ENCODE data around the gene INPP4B. TPM values are rescaled to one million over a fixed set of nuclear protein-coding genes. Genes with fewer than 3 reads are reported as not detected.

The INPP4B gene
- total RNA-seq, 1 donor from 2014 or later, result 32.7 TPM

DNA sequence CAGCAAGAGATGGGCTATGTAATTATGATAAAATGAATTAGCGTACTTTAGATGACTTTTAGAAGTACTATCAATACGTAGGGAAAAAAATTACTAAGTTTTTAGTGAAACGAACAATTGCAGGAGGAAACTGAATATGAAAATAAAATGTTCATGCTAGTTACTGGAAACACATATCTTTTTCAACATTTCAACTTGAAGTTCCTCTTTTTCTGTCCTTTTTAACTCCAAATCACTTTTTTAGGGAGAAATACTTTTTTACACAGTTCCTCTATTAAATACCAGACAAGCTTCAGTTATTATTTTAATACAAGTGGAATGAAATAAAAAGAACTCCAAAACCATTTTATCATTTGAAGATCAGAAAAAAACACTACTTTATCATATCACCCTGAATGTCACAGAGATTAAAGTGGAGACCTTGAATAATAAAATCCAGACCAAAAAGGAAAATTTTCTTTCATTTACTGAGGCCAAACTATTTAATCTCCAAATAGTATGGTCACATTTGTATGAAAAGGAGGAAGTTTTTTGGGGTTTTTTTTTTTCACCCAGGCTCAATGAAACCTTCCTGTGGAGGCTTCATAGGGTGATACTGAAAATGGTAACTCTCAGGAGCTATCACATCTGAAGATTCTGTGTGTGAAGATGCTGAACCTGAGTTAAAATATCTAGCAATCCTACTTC, 306.2 kb downstream of the INPP4B start:
- H3K9me3 ChIP-seq, result no peaks in the 10 kb centered on the region
- TF ChIP-seq, protein P1, sequence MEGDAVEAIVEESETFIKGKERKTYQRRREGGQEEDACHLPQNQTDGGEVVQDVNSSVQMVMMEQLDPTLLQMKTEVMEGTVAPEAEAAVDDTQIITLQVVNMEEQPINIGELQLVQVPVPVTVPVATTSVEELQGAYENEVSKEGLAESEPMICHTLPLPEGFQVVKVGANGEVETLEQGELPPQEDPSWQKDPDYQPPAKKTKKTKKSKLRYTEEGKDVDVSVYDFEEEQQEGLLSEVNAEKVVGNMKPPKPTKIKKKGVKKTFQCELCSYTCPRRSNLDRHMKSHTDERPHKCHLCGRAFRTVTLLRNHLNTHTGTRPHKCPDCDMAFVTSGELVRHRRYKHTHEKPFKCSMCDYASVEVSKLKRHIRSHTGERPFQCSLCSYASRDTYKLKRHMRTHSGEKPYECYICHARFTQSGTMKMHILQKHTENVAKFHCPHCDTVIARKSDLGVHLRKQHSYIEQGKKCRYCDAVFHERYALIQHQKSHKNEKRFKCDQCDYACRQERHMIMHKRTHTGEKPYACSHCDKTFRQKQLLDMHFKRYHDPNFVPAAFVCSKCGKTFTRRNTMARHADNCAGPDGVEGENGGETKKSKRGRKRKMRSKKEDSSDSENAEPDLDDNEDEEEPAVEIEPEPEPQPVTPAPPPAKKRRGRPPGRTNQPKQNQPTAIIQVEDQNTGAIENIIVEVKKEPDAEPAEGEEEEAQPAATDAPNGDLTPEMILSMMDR (IDR thresholded peaks at IDR 0.05), result no peak
- no peaks in the 10 kb centered on the region for H3K27me3 ChIP-seq
- no peaks in the 10 kb centered on the region for H3K36me3 ChIP-seq
- H3K4me1 ChIP-seq, result no peaks in the 10 kb centered on the region
- no peak overlapping the region for H3K27ac ChIP-seq
- DNase-seq (ENCODE audit: low spot score in 2 of 2), result no peak
- H3K4me3 ChIP-seq, result no peak overlapping the region
- intact Hi-C loops (cut with DNase I), result no loop called here

DNA sequence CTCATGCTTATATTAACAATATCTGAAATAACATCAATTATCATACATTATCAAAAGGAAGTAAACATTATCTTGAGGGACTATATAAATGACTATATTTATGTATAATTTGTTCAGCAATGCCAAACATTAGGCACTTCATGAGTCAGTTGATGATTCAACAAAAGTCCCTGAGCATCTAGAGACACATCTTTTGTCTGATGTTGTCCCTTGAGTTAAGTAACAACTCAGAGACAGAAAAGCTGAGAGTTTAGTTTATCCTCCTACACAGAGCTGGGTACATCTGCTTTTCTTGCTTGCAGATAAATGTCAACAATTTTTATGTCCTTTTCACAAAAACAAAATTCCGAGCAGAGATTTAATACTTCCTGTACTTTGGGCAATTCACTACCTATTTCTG, 311.1 kb downstream of the INPP4B start:
- no peak overlapping the region for H3K27ac ChIP-seq
- H3K4me1 ChIP-seq, result no peaks in the 10 kb centered on the region
- H3K9me3 ChIP-seq, result no peaks in the 10 kb centered on the region
- no peak for DNase-seq (ENCODE audit: low spot score in 2 of 2)
- intact Hi-C loops (cut with DNase I), result no loop called here
- TF ChIP-seq, protein P1 (IDR thresholded peaks at IDR 0.05), result no peak
- no peaks in the 10 kb centered on the region for H3K27me3 ChIP-seq
- no peaks in the 10 kb centered on the region for H3K36me3 ChIP-seq
- no peak overlapping the region for H3K4me3 ChIP-seq

DNA sequence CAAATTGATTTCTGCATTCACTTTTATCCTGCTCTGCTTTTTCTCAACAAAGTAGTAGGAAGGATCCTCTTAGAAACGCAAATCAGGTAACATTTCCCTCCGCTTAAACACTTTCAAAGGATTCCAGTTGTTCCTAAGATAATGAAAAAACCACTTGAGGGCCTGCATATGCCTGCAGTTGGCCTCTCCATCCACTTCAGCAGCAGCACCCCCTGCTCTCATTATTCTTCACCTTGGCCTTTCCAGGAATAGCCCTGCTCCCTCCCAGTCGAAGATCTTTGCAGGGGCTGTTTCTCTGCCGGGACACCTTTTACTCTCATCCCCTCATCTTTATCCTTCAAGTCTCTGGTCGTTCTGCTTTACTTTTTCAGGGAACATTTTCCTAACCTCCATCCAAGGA, 314.0 kb downstream of the INPP4B start:
- Histone ChIP-seq H3K4me3 (no peak overlapping the region), H3K27me3 (no peaks in the 10 kb centered on the region), H3K27ac (no peak overlapping the region), H3K4me1 (no peaks in the 10 kb centered on the region), H3K9me3 (no peaks in the 10 kb centered on the region), H3K36me3 (no peaks in the 10 kb centered on the region)
- TF ChIP-seq, protein P1 (IDR thresholded peaks at IDR 0.05), result no peak
- intact Hi-C loops (cut with DNase I), result no loop called here
- no peak for DNase-seq (ENCODE audit: low spot score in 2 of 2)

DNA sequence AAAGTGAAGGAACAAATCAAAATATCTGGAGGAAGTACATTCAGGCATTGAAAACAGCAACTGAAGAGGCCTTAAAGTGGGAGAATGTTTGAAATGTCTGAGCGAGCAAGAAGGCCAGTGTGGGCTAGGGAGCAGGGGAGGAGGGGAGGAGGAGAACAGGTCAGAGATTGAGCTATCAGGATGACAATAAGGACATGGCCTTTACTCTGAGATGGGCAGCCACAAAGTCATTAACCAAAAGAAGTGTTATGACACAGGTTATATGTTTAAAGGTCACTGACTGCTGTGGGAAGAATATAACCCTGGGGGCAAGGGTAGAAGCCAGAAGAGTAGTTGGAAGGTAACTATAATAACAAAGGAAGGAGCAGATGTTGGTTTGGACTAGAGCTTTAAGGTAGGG, 315.4 kb downstream of the INPP4B start:
- no peak overlapping the region for H3K4me3 ChIP-seq
- no peaks in the 10 kb centered on the region for H3K36me3 ChIP-seq
- no peak for DNase-seq (ENCODE audit: low spot score in 2 of 2)
- no peaks in the 10 kb centered on the region for H3K9me3 ChIP-seq
- no peak overlapping the region for H3K27ac ChIP-seq
- no peaks in the 10 kb centered on the region for H3K27me3 ChIP-seq
- TF ChIP-seq, protein P1 (IDR thresholded peaks at IDR 0.05), result no peak
- intact Hi-C loops (cut with DNase I), result no loop called here
- H3K4me1 ChIP-seq, result no peaks in the 10 kb centered on the region

DNA sequence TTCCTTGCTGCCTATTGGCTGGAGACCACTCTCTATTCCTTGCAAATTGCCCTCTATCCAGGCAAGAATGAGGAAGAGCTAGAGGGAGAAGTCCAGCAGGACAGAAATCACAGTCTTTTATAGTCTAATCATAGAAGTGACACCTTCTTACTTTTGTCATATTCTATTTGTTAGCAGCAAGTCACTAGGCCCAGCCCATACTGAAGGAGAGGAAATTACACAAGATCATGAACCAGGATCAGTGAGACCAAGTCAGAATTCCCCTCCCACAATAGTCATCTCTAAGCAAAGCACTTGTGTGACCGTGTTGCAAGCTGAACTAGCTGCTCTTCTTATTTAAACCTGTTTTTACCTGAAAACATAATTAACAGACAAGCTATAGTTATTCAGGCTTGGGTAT, 317.7 kb downstream of the INPP4B start:
- intact Hi-C loops (cut with DNase I), result no loop called here
- TF ChIP-seq, protein P1 (IDR thresholded peaks at IDR 0.05), result no peak
- DNase-seq (ENCODE audit: low spot score in 2 of 2), result no peak
- no peak overlapping the region for H3K4me3 ChIP-seq
- no peak overlapping the region for H3K27ac ChIP-seq
- no peaks in the 10 kb centered on the region for H3K4me1 ChIP-seq
- H3K9me3 ChIP-seq, result no peaks in the 10 kb centered on the region
- H3K36me3 ChIP-seq, result no peaks in the 10 kb centered on the region
- no peaks in the 10 kb centered on the region for H3K27me3 ChIP-seq

DNA sequence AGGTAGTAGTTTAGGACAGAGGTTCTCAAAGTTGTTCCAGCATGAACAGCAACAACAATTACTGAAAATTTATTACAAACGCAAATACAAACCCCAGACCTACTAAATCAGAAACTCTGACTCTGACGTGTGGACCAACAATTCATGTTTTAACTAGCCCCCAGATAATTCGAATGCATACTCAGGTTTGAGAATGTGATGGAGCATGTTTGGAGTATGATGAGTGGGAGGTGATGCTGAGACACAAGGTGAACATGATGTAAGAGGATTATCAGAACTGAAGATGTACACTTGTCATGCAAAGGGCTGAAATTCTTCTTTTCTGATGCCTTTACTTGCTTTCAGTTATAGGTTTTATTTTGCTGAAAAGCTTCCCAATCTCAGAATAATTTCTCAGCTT, 323.0 kb downstream of the INPP4B start:
- H3K4me1 ChIP-seq, result no peaks in the 10 kb centered on the region
- TF ChIP-seq, protein P1 (IDR thresholded peaks at IDR 0.05), result no peak
- intact Hi-C loops (cut with DNase I), result no loop called here
- H3K9me3 ChIP-seq, result no peaks in the 10 kb centered on the region
- H3K36me3 ChIP-seq, result no peaks in the 10 kb centered on the region
- no peak for DNase-seq (ENCODE audit: low spot score in 2 of 2)
- no peaks in the 10 kb centered on the region for H3K27me3 ChIP-seq
- H3K27ac ChIP-seq, result no peak overlapping the region
- no peak overlapping the region for H3K4me3 ChIP-seq

All from ascending aorta (tissue), 2 donors.